Trophoblast cell (in vitro differentiated cells and primary cell): ENCODE data around the gene DROSHA.

Experiments
- DNase-seq, 2 donors: peaks; one replicate each; pipeline ENCODE4 v3.0.0-alpha.2; 2016
- H2AFZ ChIP-seq: 2 replicates; pipeline ENCODE4 v1.6.1; 2013; ENCODE audit warnings: low read length, moderate library complexity, mild to moderate bottlenecking; ENCODE audit not compliant: insufficient read depth, poor library complexity
- H2AK5ac ChIP-seq: 2 replicates; pipeline ENCODE4 v1.6.1; 2013; ENCODE audit warnings: mild to moderate bottlenecking, low read length
- H2BK120ac ChIP-seq: 2 replicates; pipeline ENCODE4 v1.6.1; 2013; ENCODE audit warnings: low read length, mild to moderate bottlenecking, moderate library complexity; ENCODE audit not compliant: insufficient read depth, poor library complexity
- H2BK12ac ChIP-seq: 2 replicates; pipeline ENCODE4 v1.6.1; 2013; ENCODE audit warnings: mild to moderate bottlenecking, low read length, moderate library complexity
- H2BK5ac ChIP-seq: 2 replicates; pipeline ENCODE4 v1.6.1; 2013; ENCODE audit warnings: low read length, low read depth, moderate library complexity, mild to moderate bottlenecking; ENCODE audit not compliant: poor library complexity
- H3K14ac ChIP-seq: 2 replicates; pipeline ENCODE4 v1.6.1; 2013; ENCODE audit warnings: mild to moderate bottlenecking, low read length
- H3K18ac ChIP-seq: 2 replicates; pipeline ENCODE4 v1.6.1; 2013; ENCODE audit warnings: mild to moderate bottlenecking, low read length
- H3K23ac ChIP-seq: 2 replicates; pipeline ENCODE4 v1.6.1; 2013; ENCODE audit warnings: low read length
- H3K27ac ChIP-seq: 2 replicates; pipeline ENCODE4 v1.5.1; 2013; ENCODE audit warnings: low read depth, mild to moderate bottlenecking, inconsistent platforms, low read length, moderate library complexity
- H3K27me3 ChIP-seq: 2 replicates; pipeline ENCODE4 v1.6.1; 2013; ENCODE audit warnings: inconsistent platforms, mild to moderate bottlenecking, low read length, moderate library complexity; ENCODE audit not compliant: insufficient read depth
- H3K36me3 ChIP-seq, 2 experiments: 1 replicate in 1 of 2; 2 replicates in 1 of 2; pipeline ENCODE4 v1.6.1; 2013; ENCODE audit warnings: low read length in 2 of 2, mild to moderate bottlenecking in 2 of 2, moderate library complexity in 1 of 2; ENCODE audit not compliant: insufficient read depth in 2 of 2, control insufficient read depth in 1 of 2
- H3K4ac ChIP-seq: 2 replicates; pipeline ENCODE4 v1.6.1; 2013; ENCODE audit warnings: low read depth, mild to moderate bottlenecking, low read length, moderate library complexity
- H3K4me1 ChIP-seq, 2 experiments: 1 replicate in 1 of 2; 2 replicates in 1 of 2; pipeline ENCODE4 v1.6.1; 2013; ENCODE audit warnings: low read length in 2 of 2, mild to moderate bottlenecking in 2 of 2, moderate library complexity in 1 of 2; ENCODE audit not compliant: insufficient read depth in 2 of 2, control insufficient read depth in 1 of 2
- H3K4me2 ChIP-seq: 2 replicates; pipeline ENCODE4 v1.6.1; 2013; ENCODE audit warnings: inconsistent platforms, mild to moderate bottlenecking, low read length, moderate library complexity
- H3K4me3 ChIP-seq: 2 replicates; pipeline ENCODE4 v1.5.1; 2013; ENCODE audit warnings: mild to moderate bottlenecking, low read depth, low read length, inconsistent platforms
- H3K79me1 ChIP-seq: one replicate; pipeline ENCODE4 v1.6.1; 2013; ENCODE audit warnings: low read length
- H3K79me2 ChIP-seq: 2 replicates; pipeline ENCODE4 v1.6.1; 2013; ENCODE audit warnings: low read length, mild to moderate bottlenecking; ENCODE audit not compliant: control insufficient read depth, insufficient read depth, poor library complexity
- H3K9ac ChIP-seq: 2 replicates; pipeline ENCODE4 v1.6.1; 2013; ENCODE audit warnings: mild to moderate bottlenecking, low read length
- H3K9me3 ChIP-seq: 2 replicates; pipeline ENCODE4 v1.6.1; 2013; ENCODE audit warnings: low read depth, mild to moderate bottlenecking, control low read depth, inconsistent platforms, low read length; ENCODE audit not compliant: insufficient read depth
- H4K12ac ChIP-seq: 2 replicates; pipeline ENCODE4 v1.6.1; 2013; ENCODE audit warnings: low read depth, mild to moderate bottlenecking, low read length, moderate library complexity
- H4K8ac ChIP-seq: 2 replicates; pipeline ENCODE4 v1.6.1; 2013; ENCODE audit warnings: low read depth, mild to moderate bottlenecking, low read length, moderate library complexity
- H4K91ac ChIP-seq: one replicate; pipeline ENCODE4 v1.6.1; 2013; ENCODE audit warnings: low read depth, mild to moderate bottlenecking, low read length, moderate library complexity
- WGBS: extraction: QIAGEN DNeasy Blood & Tissue Kit; methylation state at CpG from one replicate; pipeline ENCODE4 v1.1.7; 2013; ENCODE audit warnings: missing lambda C conversion rate; ENCODE audit not compliant: insufficient read length, insufficient coverage; ENCODE audit errors: extremely low coverage; 5-methylcytosine and 5-hydroxymethylcytosine counted together

DROSHA gene

DNA sequence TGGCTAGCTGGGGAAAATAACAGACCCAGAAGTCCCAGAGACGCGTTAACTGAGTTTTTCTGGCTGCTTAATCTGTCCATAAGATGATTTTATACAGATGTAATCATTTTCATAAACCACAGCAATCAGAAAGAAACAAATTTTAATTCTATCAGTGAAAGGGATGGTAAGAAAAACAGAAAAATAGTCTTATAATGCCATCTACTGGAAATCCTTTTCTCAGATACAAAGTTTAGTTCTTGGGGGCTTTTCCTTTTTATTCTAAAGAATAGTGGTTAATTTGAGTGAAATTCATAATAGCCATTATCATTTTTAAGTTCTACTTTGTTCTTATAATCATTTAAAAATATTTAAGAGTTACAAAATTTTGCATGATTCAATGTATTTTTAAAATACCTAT, 44.4 kb downstream of the DROSHA start:
- Histone ChIP-seq H3K14ac (no peak overlapping the region), H3K4ac (no peak overlapping the region), H3K79me2 (no peaks in the 10 kb centered on the region), H3K27ac (no peak overlapping the region), H3K18ac (no peak overlapping the region), H4K91ac (no peak overlapping the region), H3K36me3 (peaks cover 6 to 10% of the 10 kb centered on the region in 2 experiments), H2BK12ac (no peak overlapping the region), H2BK5ac (no peak overlapping the region), H3K79me1 (no peaks in the 10 kb centered on the region), H3K4me3 (no peak overlapping the region), H4K12ac (no peak overlapping the region), H2AK5ac (no peak overlapping the region), H2AFZ (no peak overlapping the region), H3K27me3 (no peaks in the 10 kb centered on the region), H3K9ac (no peak overlapping the region), H3K23ac (no peak overlapping the region), H4K8ac (no peak overlapping the region), H3K4me1 (no peaks in the 10 kb centered on the region), H2BK120ac (no peak overlapping the region), H3K4me2 (no peak overlapping the region), H3K9me3 (no peaks in the 10 kb centered on the region)
- no CpG with 5 or more reads among the region's 2 CpGs for WGBS
- DNase-seq: peak in 1 of 2 donors; percentile 15

DNA sequence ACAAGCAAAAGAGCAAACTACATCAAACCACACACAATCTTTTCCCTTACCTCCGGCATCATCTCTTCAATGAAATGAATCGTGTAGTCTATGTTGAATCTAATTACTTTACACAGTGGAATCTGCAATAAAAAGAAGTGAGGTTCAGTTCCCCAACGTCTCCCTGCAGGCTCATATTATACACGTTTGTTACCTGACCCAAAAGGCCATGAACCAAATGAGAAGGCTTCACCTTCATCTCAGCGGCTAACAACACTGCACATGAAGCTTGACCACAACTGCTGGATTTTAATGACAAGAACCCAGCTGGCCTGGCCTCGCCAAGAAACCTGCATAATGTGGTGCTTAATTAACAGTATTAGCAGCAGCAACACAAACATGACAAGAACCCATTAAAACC, 45.5 kb downstream of the DROSHA start:
- H4K8ac ChIP-seq: no peak overlapping the region
- H2BK12ac ChIP-seq: no peak overlapping the region
- H2AK5ac ChIP-seq: no peak overlapping the region
- no peak overlapping the region for H4K12ac ChIP-seq
- WGBS: no CpG with 5 or more reads among the region's 6 CpGs
- H3K14ac ChIP-seq: no peak overlapping the region
- H3K79me1 ChIP-seq: no peaks in the 10 kb centered on the region
- H3K4me1 ChIP-seq: no peaks in the 10 kb centered on the region
- H3K4ac ChIP-seq: no peak overlapping the region
- no peak for DNase-seq
- no peak overlapping the region for H3K4me2 ChIP-seq
- no peak overlapping the region for H2AFZ ChIP-seq
- H3K23ac ChIP-seq: no peak overlapping the region
- H3K4me3 ChIP-seq: no peak overlapping the region
- no peak overlapping the region for H3K18ac ChIP-seq
- no peaks in the 10 kb centered on the region for H3K79me2 ChIP-seq
- H3K27ac ChIP-seq: no peak overlapping the region
- H3K27me3 ChIP-seq: no peaks in the 10 kb centered on the region
- no peaks in the 10 kb centered on the region for H3K9me3 ChIP-seq
- H4K91ac ChIP-seq: no peak overlapping the region
- peaks cover 7 to 15% of the 10 kb centered on the region in 2 experiments for H3K36me3 ChIP-seq
- H2BK5ac ChIP-seq: no peak overlapping the region
- no peak overlapping the region for H3K9ac ChIP-seq
- H2BK120ac ChIP-seq: no peak overlapping the region

DNA sequence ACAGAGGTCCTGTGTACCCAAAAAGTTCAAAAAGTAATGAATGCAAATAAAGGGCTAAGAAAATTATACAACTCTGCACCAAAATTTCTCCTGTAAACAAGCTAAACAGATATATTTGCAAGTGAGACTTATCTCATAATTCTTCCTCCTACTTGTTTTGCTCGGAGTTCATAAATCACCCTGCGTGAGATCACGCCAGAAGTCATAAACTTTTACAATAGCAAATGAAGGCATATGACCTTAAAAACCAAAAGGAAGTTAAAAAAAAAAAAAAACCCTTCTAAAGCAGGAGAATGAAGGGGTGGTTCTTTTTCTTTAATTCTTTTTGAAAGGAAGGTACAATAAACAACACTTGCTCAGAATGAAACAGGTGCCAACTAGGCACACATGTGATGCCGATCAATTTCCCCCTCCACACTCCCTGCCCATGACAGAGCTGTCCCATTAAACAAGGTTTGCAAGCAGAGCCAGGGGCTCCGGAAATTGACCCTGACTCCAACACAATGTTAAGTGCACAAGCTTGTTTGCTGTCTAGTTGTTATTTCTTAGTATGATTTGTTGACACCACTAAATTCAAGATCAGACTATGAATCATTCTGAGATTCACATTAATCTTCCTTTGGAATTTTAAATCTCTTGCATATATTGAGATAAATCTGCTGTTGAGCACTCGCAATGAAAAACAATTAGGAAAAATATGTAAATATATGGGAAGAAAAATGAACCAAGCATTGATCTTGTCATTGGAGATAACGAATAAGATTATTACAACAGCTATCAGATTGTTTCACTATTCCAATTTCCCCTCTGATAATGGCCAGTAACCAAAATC, 46.3 kb downstream of the DROSHA start:
- Histone ChIP-seq H3K4ac (no peak overlapping the region), H3K4me1 (no peaks in the 10 kb centered on the region), H3K36me3 (peaks cover 7 to 15% of the 10 kb centered on the region in 2 experiments), H4K12ac (no peak overlapping the region), H3K79me1 (no peaks in the 10 kb centered on the region), H4K91ac (no peak overlapping the region), H2BK120ac (no peak overlapping the region), H3K9me3 (no peaks in the 10 kb centered on the region), H3K4me2 (no peak overlapping the region), H2AFZ (no peak overlapping the region), H3K23ac (no peak overlapping the region), H3K4me3 (no peak overlapping the region), H2BK12ac (no peak overlapping the region), H3K27ac (no peak overlapping the region), H3K27me3 (no peaks in the 10 kb centered on the region), H4K8ac (no peak overlapping the region), H3K9ac (no peak overlapping the region), H3K79me2 (no peaks in the 10 kb centered on the region), H3K14ac (no peak overlapping the region), H2AK5ac (no peak overlapping the region), H3K18ac (no peak overlapping the region), H2BK5ac (no peak overlapping the region)
- WGBS: no CpG with 5 or more reads among the region's 7 CpGs
- no peak for DNase-seq

DNA sequence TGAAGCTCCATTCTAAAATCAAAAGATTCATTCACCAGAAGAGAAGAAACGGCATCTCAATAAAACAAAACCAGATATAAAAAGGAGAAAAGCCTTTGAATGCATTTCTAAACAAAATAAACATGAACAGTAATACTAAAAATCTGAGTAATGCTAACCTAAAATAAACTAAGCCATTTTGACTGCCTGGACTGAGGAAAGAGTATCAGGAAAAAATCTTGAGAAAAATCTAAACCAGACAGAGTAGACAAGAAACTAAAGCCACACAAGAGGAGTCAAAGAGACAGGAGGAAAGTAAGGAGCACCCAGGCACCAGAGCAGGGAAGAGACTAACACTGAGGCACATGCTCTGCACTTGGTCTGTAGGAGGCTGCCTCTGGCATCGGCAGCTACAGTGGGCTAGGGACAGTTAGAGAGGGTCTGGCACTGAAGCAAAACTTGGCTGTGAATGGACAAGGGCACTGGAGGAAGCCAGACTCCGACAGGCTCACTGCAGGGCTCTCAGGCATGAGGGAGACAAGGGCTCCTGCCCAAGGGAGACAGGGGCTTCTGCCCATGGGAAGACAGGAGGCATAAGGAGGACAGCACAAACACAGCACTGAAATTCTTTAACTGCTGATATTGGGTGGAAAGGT, 50.2 kb downstream of the DROSHA start:
- Histone ChIP-seq H3K79me2 (no peaks in the 10 kb centered on the region), H2BK120ac (no peak overlapping the region), H4K91ac (no peak overlapping the region), H3K36me3 (peaks cover 5 to 11% of the 10 kb centered on the region in 2 experiments), H2BK12ac (no peak overlapping the region), H3K18ac (no peak overlapping the region), H3K27ac (no peak overlapping the region), H3K4me3 (no peak overlapping the region), H3K4me1 (no peaks in the 10 kb centered on the region), H2BK5ac (no peak overlapping the region), H3K27me3 (no peaks in the 10 kb centered on the region), H4K12ac (no peak overlapping the region), H3K4me2 (no peak overlapping the region), H2AK5ac (no peak overlapping the region), H4K8ac (no peak overlapping the region), H3K79me1 (no peaks in the 10 kb centered on the region), H3K9me3 (no peaks in the 10 kb centered on the region), H2AFZ (no peak overlapping the region), H3K14ac (no peak overlapping the region), H3K23ac (no peak overlapping the region), H3K9ac (peak overlapping the region; percentile 31), H3K4ac (no peak overlapping the region)
- no CpG with 5 or more reads among the region's 3 CpGs for WGBS
- DNase-seq: no peak
